Endothelial cell of umbilical vein (primary cell): ENCODE data around the gene SEC11A.

Source experiments
- EZH2 ChIP-seq: IDR thresholded peaks from 2 replicates; pipeline ENCODE4 v1.6.1; 2012; ENCODE audit warnings: borderline replicate concordance, low read depth, mild to moderate bottlenecking, moderate library complexity, low read length, inconsistent platforms; ENCODE audit not compliant: severe bottlenecking
- JUN ChIP-seq: IDR thresholded peaks from 2 replicates; pipeline ENCODE4 v1.6.1; 2011; ENCODE audit warnings: borderline replicate concordance, low read depth; ENCODE audit not compliant: insufficient read length, insufficient read depth
- POLR2A ChIP-seq: IDR thresholded peaks from 2 replicates; pipeline ENCODE4 v1.6.1; 2012; ENCODE audit warnings: low read depth, mild to moderate bottlenecking, control low read depth, low read length
- TF ChIP-seq, protein P1 (sequence below), 2 donors: IDR thresholded peaks; 1 replicate in 1 of 2; 2 replicates in 1 of 2; pipeline ENCODE4 v1.5.1; 2011; ENCODE audit warnings: low read length in 2 of 2, mild to moderate bottlenecking in 2 of 2, moderate library complexity in 2 of 2, control low read depth in 1 of 2, inconsistent platforms in 1 of 2, low read depth in 1 of 2; ENCODE audit not compliant: insufficient read depth in 1 of 2; ENCODE audit errors: extremely low read depth in 1 of 2

- TF ChIP-seq JUN (no peak), EZH2 (no peak), POLR2A (no peak)
- TF ChIP-seq, protein P1, sequence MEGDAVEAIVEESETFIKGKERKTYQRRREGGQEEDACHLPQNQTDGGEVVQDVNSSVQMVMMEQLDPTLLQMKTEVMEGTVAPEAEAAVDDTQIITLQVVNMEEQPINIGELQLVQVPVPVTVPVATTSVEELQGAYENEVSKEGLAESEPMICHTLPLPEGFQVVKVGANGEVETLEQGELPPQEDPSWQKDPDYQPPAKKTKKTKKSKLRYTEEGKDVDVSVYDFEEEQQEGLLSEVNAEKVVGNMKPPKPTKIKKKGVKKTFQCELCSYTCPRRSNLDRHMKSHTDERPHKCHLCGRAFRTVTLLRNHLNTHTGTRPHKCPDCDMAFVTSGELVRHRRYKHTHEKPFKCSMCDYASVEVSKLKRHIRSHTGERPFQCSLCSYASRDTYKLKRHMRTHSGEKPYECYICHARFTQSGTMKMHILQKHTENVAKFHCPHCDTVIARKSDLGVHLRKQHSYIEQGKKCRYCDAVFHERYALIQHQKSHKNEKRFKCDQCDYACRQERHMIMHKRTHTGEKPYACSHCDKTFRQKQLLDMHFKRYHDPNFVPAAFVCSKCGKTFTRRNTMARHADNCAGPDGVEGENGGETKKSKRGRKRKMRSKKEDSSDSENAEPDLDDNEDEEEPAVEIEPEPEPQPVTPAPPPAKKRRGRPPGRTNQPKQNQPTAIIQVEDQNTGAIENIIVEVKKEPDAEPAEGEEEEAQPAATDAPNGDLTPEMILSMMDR (IDR thresholded peaks at IDR 0.05; ENCODE audit: extremely low read depth in 1 of 2, insufficient read depth in 1 of 2, low read depth in 1 of 2, low read length in 2 of 2), result no peak
These were observed 33.4 kb upstream of the SEC11A start for GRCh38 chr15:84749111-84749991.
